ENCODE measurements around the gene MYO19.

DNA sequence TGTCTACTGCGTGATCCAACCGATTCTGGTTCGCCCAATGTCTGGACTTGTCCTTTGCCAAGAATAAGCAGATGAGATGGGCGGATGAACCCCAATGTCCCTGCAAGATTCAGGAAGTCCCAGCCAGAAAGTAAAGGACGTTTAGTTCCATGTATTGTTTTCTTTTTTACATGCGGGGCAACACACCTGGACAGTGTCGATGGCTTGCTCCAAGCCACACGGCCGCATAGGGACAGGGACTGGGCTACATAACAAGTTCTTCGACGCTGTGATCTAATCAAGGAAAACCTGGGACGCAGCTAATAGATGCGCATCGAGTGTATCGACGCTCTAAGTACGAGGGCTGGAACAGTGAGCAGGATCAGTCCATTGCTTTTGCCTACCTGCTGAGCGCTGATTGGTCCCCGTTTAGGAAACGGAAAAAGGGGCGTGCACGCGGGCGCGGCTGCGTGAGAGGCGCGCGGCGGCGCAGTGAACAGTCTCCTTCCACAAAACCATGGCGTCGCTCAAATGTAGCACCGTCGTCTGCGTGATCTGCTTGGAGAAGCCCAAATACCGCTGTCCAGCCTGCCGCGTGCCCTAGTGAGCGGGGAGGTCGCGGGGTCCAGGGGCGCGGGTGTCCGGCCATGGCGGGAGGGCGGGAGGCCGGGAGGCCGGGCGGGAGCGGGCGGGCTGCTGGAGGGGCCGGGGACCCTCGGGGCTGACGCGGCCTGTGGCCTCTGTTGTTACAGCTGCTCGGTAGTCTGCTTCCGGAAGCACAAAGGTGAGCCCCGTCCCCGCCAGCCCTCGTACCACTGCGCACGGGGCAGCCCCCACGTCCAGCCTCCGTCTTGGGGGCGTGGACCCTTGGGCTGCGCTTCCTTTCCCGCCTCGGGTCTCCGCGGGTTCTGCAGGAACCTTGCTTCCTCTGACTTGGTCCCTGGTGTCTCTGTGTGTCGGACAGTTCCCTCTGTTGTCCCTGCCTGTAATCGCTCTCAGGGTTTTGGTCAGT lies 48.2 kb downstream of the MYO19 start, which contains the start of gene ZNHIT3:
- TF ChIP-seq CTCF (IDR thresholded peaks at IDR 0.05): peak in 2 of 4 experiments; percentile 17 to 39
- TF ChIP-seq POLR2A (IDR thresholded peaks at IDR 0.05): peak; percentile 60
